Fibroblast of lung (primary cell): ENCODE results near the gene MAPK9. TPM values are rescaled to one million over a fixed set of nuclear protein-coding genes. Genes with fewer than 3 reads are reported as not detected.
"Not testable (repeated sequence)": the region's sequence is repeated elsewhere in the genome, so short reads cannot be mapped to it uniquely, and the experiment has no call there.

Experiments used
- DNase-seq, 2 donors: peaks; one replicate each; pipeline versions ENCODE4 v3.0.0 to v3.0.0-alpha.2; 2010; ENCODE audit warnings: low read depth in 2 of 2
- H2AFZ ChIP-seq: 2 replicates; pipeline ENCODE4 v1.5.1; 2012; ENCODE audit warnings: low read length, control low read depth, inconsistent platforms
- H3K27ac ChIP-seq: 2 replicates; pipeline ENCODE4 v1.5.1; 2011; ENCODE audit warnings: low read length, control low read depth; ENCODE audit not compliant: insufficient read depth
- H3K27me3 ChIP-seq: 2 replicates; pipeline ENCODE4 v1.5.1; 2011; ENCODE audit warnings: mild to moderate bottlenecking, low read length; ENCODE audit not compliant: control insufficient read depth, insufficient read depth
- H3K36me3 ChIP-seq: 2 replicates; pipeline ENCODE4 v1.5.1; 2011; ENCODE audit warnings: low read length; ENCODE audit not compliant: control insufficient read depth, insufficient read depth
- H3K4me1 ChIP-seq: 2 replicates; pipeline ENCODE4 v1.5.1; 2011; ENCODE audit warnings: low read length; ENCODE audit not compliant: control insufficient read depth, insufficient read depth; ENCODE audit errors: extremely low read depth
- H3K4me2 ChIP-seq: 2 replicates; pipeline ENCODE4 v1.5.1; 2011; ENCODE audit warnings: low read length, control low read depth; ENCODE audit not compliant: insufficient read depth; ENCODE audit errors: extremely low read depth
- H3K4me3 ChIP-seq, 4 experiments: fragments of 200-600 bp in 1 of 4; sonication (generic) in 1 of 4; replicated peaks in 1 of 4; 2 replicates each; pipeline ENCODE4 v1.5.1; 2011 to 2016; ENCODE audit warnings: low read length in 4 of 4, low read depth in 3 of 4, mild to moderate bottlenecking in 3 of 4, control low read depth in 2 of 4, inconsistent platforms in 1 of 4, mixed read lengths in 1 of 4; ENCODE audit not compliant: insufficient read depth in 1 of 4; ENCODE audit errors: control extremely low read depth in 1 of 4
- H3K79me2 ChIP-seq: 2 replicates; pipeline ENCODE4 v1.5.1; 2012; ENCODE audit warnings: mild to moderate bottlenecking, low read length, inconsistent platforms; ENCODE audit not compliant: control insufficient read depth, insufficient read depth
- H3K9ac ChIP-seq: 2 replicates; pipeline ENCODE4 v1.5.1; 2011; ENCODE audit warnings: mild to moderate bottlenecking, low read length, control low read depth; ENCODE audit not compliant: insufficient read depth
- H3K9me3 ChIP-seq: 2 replicates; pipeline ENCODE4 v1.5.1; 2012; ENCODE audit warnings: low read depth, low read length; ENCODE audit not compliant: control insufficient read depth, insufficient read depth
- H4K20me1 ChIP-seq: 2 replicates; pipeline ENCODE4 v1.5.1; 2011; ENCODE audit warnings: low read length; ENCODE audit not compliant: control insufficient read depth, insufficient read depth; ENCODE audit errors: extremely low read depth
- CTCF ChIP-seq, 2 donors: IDR thresholded peaks in 1 of 2; conservative IDR thresholded peaks in 1 of 2; 1 replicate in 1 of 2; 2 replicates in 1 of 2; pipeline ENCODE4 v1.5.1; 2011 to 2012; ENCODE audit warnings: low read length in 2 of 2, control low read depth in 1 of 2, inconsistent platforms in 1 of 2, low read depth in 1 of 2, mild to moderate bottlenecking in 1 of 2
- EZH2 ChIP-seq: IDR thresholded peaks from 2 replicates; pipeline ENCODE4 v1.5.1; 2012; ENCODE audit warnings: low read length, control low read depth, mild to moderate bottlenecking; ENCODE audit errors: missing control alignments
- polyA plus RNA-seq, 2 donors: library from polyadenylated mRNA; depleted of rRNA in 1 of 2; stranded (reverse) in 1 of 2; unstranded in 1 of 2; fragments of >200 nt; gene quantifications; 2 replicates each; pipeline ENCODE4 v1.2.1, GENCODE V29; 2011 to 2012; ENCODE audit warnings: missing spikeins in 1 of 2
- total RNA-seq: library from RNA; depleted of rRNA; stranded (reverse); fragments of >200 nt; gene quantifications from 2 replicates; pipeline ENCODE4 v1.2.1, GENCODE V29; 2014

The MAPK9 gene
- total and polyA plus RNA-seq, 2 donors (not counting 1 experiment from before 2014, with no cell fraction given): 27.6 to 36.8 TPM

GRCh38 chr5:180301253-180301652 is 9.4 kb upstream of the MAPK9 start:
- Histone ChIP-seq H4K20me1 (no peaks in the 10 kb centered on the region), H3K4me3 (no peak overlapping the region), H3K4me1 (no peaks in the 10 kb centered on the region), H3K27ac (no peak overlapping the region), H3K9me3 (no peaks in the 10 kb centered on the region), H3K27me3 (no peaks in the 10 kb centered on the region), H2AFZ (no peak overlapping the region), H3K9ac (no peak overlapping the region), H3K36me3 (no peaks in the 10 kb centered on the region), H3K79me2 (no peaks in the 10 kb centered on the region), H3K4me2 (no peak overlapping the region)
- DNase-seq: no peak
- TF ChIP-seq EZH2 (no peak), CTCF (conservative IDR thresholded peaks at IDR 0.05 in 1 of 2, IDR thresholded peaks at IDR 0.05 in 1 of 2; ENCODE audit: low read depth in 1 of 2, low read length in 2 of 2) (no peak)

GRCh38 chr5:180299526-180299925 is 7.6 kb upstream of the MAPK9 start:
- DNase-seq: no peak
- Histone ChIP-seq H3K4me1 (no peaks in the 10 kb centered on the region), H3K27me3 (no peaks in the 10 kb centered on the region), H3K9ac (no peak overlapping the region), H4K20me1 (no peaks in the 10 kb centered on the region), H3K27ac (no peak overlapping the region), H3K4me2 (no peak overlapping the region), H2AFZ (no peak overlapping the region), H3K9me3 (no peaks in the 10 kb centered on the region), H3K36me3 (no peaks in the 10 kb centered on the region), H3K4me3 (no peak overlapping the region), H3K79me2 (no peaks in the 10 kb centered on the region)
- TF ChIP-seq EZH2 (no peak), CTCF (conservative IDR thresholded peaks at IDR 0.05 in 1 of 2, IDR thresholded peaks at IDR 0.05 in 1 of 2; ENCODE audit: low read depth in 1 of 2, low read length in 2 of 2) (no peak)

GRCh38 chr5:180299014-180299413 is 7.1 kb upstream of the MAPK9 start:
- not testable (repeated sequence) for H3K9ac ChIP-seq, H3K27ac ChIP-seq, H4K20me1 ChIP-seq, H3K4me1 ChIP-seq, H3K9me3 ChIP-seq, H3K4me3 ChIP-seq, DNase-seq, H3K27me3 ChIP-seq, H2AFZ ChIP-seq, H3K79me2 ChIP-seq, H3K4me2 ChIP-seq, H3K36me3 ChIP-seq
